Measurements from ENCODE around the gene ADAMTSL3. TPM values are rescaled to one million over a fixed set of nuclear protein-coding genes. Genes with fewer than 3 reads are reported as not detected.
A peak's percentile ranks its signal among the peaks of the same experiment; 100 is the strongest.

Gene ADAMTSL3
- total and polyA plus RNA-seq, 8 donors = 10.5 to 27.6 (median 17.4) TPM

GRCh38 chr15:83980637-83981036 is 326.7 kb downstream of the ADAMTSL3 start:
- TF ChIP-seq CTCF (IDR thresholded peaks at IDR 0.05) = no peak
- ATAC-seq = no peak

GRCh38 chr15:83982748-83983147 is 328.8 kb downstream of the ADAMTSL3 start:
- Histone ChIP-seq H3K4me3 (no peak overlapping the region), H3K4me1 (no peaks in the 10 kb centered on the region), H3K9me3 (no peaks in the 10 kb centered on the region), H3K27ac (no peak overlapping the region), H3K36me3 (no peaks in the 10 kb centered on the region), H3K27me3 (no peaks in the 10 kb centered on the region)
- DNase-seq = no peak
- ATAC-seq = no peak
- TF ChIP-seq CTCF (IDR thresholded peaks at IDR 0.05) = no peak
- intact Hi-C loops (cut with DNase I) = no loop called here

More at GRCh38 chr15:83980637-83981036, 326.7 kb downstream of the ADAMTSL3 start:
- intact Hi-C loops (cut with DNase I) = no loop called here
- Histone ChIP-seq H3K27ac (no peak overlapping the region), H3K27me3 (no peaks in the 10 kb centered on the region), H3K4me1 (no peaks in the 10 kb centered on the region), H3K9me3 (peaks cover 0 to 10% of the 10 kb centered on the region in 2 donors), H3K4me3 (no peak overlapping the region), H3K36me3 (no peaks in the 10 kb centered on the region)
- DNase-seq = no peak

- no peaks in the 10 kb centered on the region for H3K9me3 ChIP-seq
- ATAC-seq (no peak), DNase-seq (no peak)
- H3K36me3 ChIP-seq = no peaks in the 10 kb centered on the region
- intact Hi-C loops (cut with DNase I) = no loop called here
- TF ChIP-seq CTCF (IDR thresholded peaks at IDR 0.05) = no peak
- H3K27me3 ChIP-seq = no peaks in the 10 kb centered on the region
- H3K4me3 ChIP-seq = no peak overlapping the region
- no peaks in the 10 kb centered on the region for H3K4me1 ChIP-seq
- H3K27ac ChIP-seq = no peak overlapping the region
Observed at GRCh38 chr15:83983634-83984458, 329.9 kb downstream of the ADAMTSL3 start.

GRCh38 chr15:83984601-83985000 is 330.7 kb downstream of the ADAMTSL3 start:
- DNase-seq (peak in 2 of 4 donors; percentile 32 to 48), ATAC-seq (no peak)
- intact Hi-C loops (cut with DNase I) = no loop called here
- no peak overlapping the region for H3K27ac ChIP-seq
- TF ChIP-seq CTCF (IDR thresholded peaks at IDR 0.05) = no peak
- H3K9me3 ChIP-seq = no peaks in the 10 kb centered on the region
- H3K4me1 ChIP-seq = no peaks in the 10 kb centered on the region
- no peak overlapping the region for H3K4me3 ChIP-seq
- no peaks in the 10 kb centered on the region for H3K27me3 ChIP-seq
- no peaks in the 10 kb centered on the region for H3K36me3 ChIP-seq

- no peak for TF ChIP-seq CTCF (IDR thresholded peaks at IDR 0.05)
- intact Hi-C loops (cut with DNase I) = no loop called here
- ATAC-seq (no peak), DNase-seq (no peak)
- no peaks in the 10 kb centered on the region for H3K36me3 ChIP-seq
- H3K4me3 ChIP-seq = no peak overlapping the region
- H3K4me1 ChIP-seq = no peaks in the 10 kb centered on the region
- H3K27ac ChIP-seq = no peak overlapping the region
- H3K9me3 ChIP-seq = no peaks in the 10 kb centered on the region
- H3K27me3 ChIP-seq = no peaks in the 10 kb centered on the region
Observed at GRCh38 chr15:83991163-83991562, 337.2 kb downstream of the ADAMTSL3 start.
